H9 (cell line): Measurements from ENCODE around the gene MTG2. TPM values are rescaled to one million over a fixed set of nuclear protein-coding genes. Genes with fewer than 3 reads are reported as not detected.

ENCODE experiments used
- DNase-seq: peaks from one replicate; pipeline ENCODE4 v3.0.0-alpha.2; 2017
- H2AFZ ChIP-seq: one replicate; pipeline ENCODE4 v1.6.1; 2013; ENCODE audit warnings: mild to moderate bottlenecking, low read length, control low read depth, moderate library complexity
- H2AK5ac ChIP-seq: 2 replicates; pipeline ENCODE4 v1.6.1; 2013; ENCODE audit warnings: low read length, control low read depth, mixed read lengths; ENCODE audit not compliant: insufficient read length
- H2BK120ac ChIP-seq: one replicate; pipeline ENCODE4 v1.6.1; 2013; ENCODE audit warnings: low read depth, mild to moderate bottlenecking, low read length, control low read depth, inconsistent platforms; ENCODE audit not compliant: poor library complexity, severe bottlenecking
- H2BK12ac ChIP-seq: 2 replicates; pipeline ENCODE4 v1.6.1; 2013; ENCODE audit warnings: low read length, control low read depth, mixed read lengths, low read depth; ENCODE audit not compliant: insufficient read length
- H2BK15ac ChIP-seq: 2 replicates; pipeline ENCODE4 v1.6.1; 2013; ENCODE audit warnings: low read depth, low read length, control low read depth
- H2BK20ac ChIP-seq: one replicate; pipeline ENCODE4 v1.6.1; 2013; ENCODE audit warnings: low read depth, mild to moderate bottlenecking, low read length, control low read depth, inconsistent platforms; ENCODE audit not compliant: poor library complexity, severe bottlenecking
- H2BK5ac ChIP-seq: 2 replicates; pipeline ENCODE4 v1.6.1; 2013; ENCODE audit warnings: low read length, control low read depth, mixed read lengths; ENCODE audit not compliant: insufficient read length
- H3K14ac ChIP-seq: 2 replicates; pipeline ENCODE4 v1.6.1; 2013; ENCODE audit warnings: low read length, control low read depth; ENCODE audit not compliant: insufficient read depth
- H3K18ac ChIP-seq: 2 replicates; pipeline ENCODE4 v1.6.1; 2013; ENCODE audit warnings: low read depth, mild to moderate bottlenecking, mixed read lengths, low read length, control low read depth; ENCODE audit not compliant: insufficient read length
- H3K23ac ChIP-seq: 2 replicates; pipeline ENCODE4 v1.6.1; 2013; ENCODE audit warnings: low read length, control low read depth, mixed read lengths, low read depth; ENCODE audit not compliant: insufficient read length
- H3K23me2 ChIP-seq: 2 replicates; pipeline ENCODE4 v1.6.1; 2013; ENCODE audit warnings: low read depth, mild to moderate bottlenecking, mixed read lengths, low read length, control low read depth; ENCODE audit not compliant: insufficient read length, poor library complexity, severe bottlenecking
- H3K27ac ChIP-seq: 2 replicates; pipeline ENCODE4 v1.5.1; 2013; ENCODE audit warnings: low read length, control low read depth, mixed read lengths, low read depth; ENCODE audit not compliant: insufficient read length
- H3K27me3 ChIP-seq: 2 replicates; pipeline ENCODE4 v1.6.1; 2013; ENCODE audit warnings: low read length, control low read depth, inconsistent platforms; ENCODE audit not compliant: insufficient read depth
- H3K4ac ChIP-seq: 2 replicates; pipeline ENCODE4 v1.6.1; 2013; ENCODE audit warnings: low read depth, mild to moderate bottlenecking, control low read depth, inconsistent platforms, low read length, moderate library complexity
- H3K4me1 ChIP-seq: 2 replicates; pipeline ENCODE4 v1.6.1; 2013; ENCODE audit warnings: low read length, control low read depth, inconsistent platforms; ENCODE audit not compliant: insufficient read depth
- H3K4me2 ChIP-seq: 2 replicates; pipeline ENCODE4 v1.6.1; 2013; ENCODE audit warnings: low read length, control low read depth, mixed read lengths; ENCODE audit not compliant: insufficient read length, insufficient read depth
- H3K56ac ChIP-seq: 2 replicates; pipeline ENCODE4 v1.6.1; 2013; ENCODE audit warnings: low read depth, mild to moderate bottlenecking, mixed read lengths, low read length, control low read depth; ENCODE audit not compliant: insufficient read length
- H3K79me1 ChIP-seq: 2 replicates; pipeline ENCODE4 v1.6.1; 2013; ENCODE audit warnings: low read depth, mild to moderate bottlenecking, moderate library complexity, low read length, control low read depth, inconsistent platforms; ENCODE audit not compliant: insufficient read depth, poor library complexity, severe bottlenecking
- H3K79me2 ChIP-seq: 2 replicates; pipeline ENCODE4 v1.6.1; 2013; ENCODE audit warnings: low read length, control low read depth, inconsistent platforms; ENCODE audit not compliant: insufficient read depth
- H3K9ac ChIP-seq: 2 replicates; pipeline ENCODE4 v1.6.1; 2013; ENCODE audit warnings: low read length, control low read depth, mixed read lengths; ENCODE audit not compliant: insufficient read length; ENCODE audit errors: extremely low read depth
- H3K9me3 ChIP-seq: one replicate; pipeline ENCODE4 v1.6.1; 2013; ENCODE audit warnings: low read depth, low read length, inconsistent platforms; ENCODE audit not compliant: control insufficient read depth
- H3T11ph ChIP-seq: one replicate; pipeline ENCODE4 v1.6.1; 2013; ENCODE audit warnings: mild to moderate bottlenecking, low read length, control low read depth, inconsistent platforms
- H4K20me1 ChIP-seq: one replicate; pipeline ENCODE4 v1.6.1; 2013; ENCODE audit not compliant: control insufficient read depth, insufficient read length, insufficient read depth
- H4K5ac ChIP-seq: 2 replicates; pipeline ENCODE4 v1.6.1; 2013; ENCODE audit warnings: low read depth, mild to moderate bottlenecking, mixed read lengths, low read length, control low read depth; ENCODE audit not compliant: insufficient read length
- H4K8ac ChIP-seq: replicated peaks from 2 replicates; pipeline ENCODE4 v1.6.1; 2013; ENCODE audit warnings: low read length, control low read depth, mixed read lengths, low read depth; ENCODE audit not compliant: insufficient read length
- H4K91ac ChIP-seq: 2 replicates; pipeline ENCODE4 v1.6.1; 2013; ENCODE audit warnings: low read depth, mild to moderate bottlenecking, moderate library complexity, mixed read lengths, low read length, control low read depth; ENCODE audit not compliant: insufficient read length
- H3K27ac Mint-ChIP-seq, 3 experiments: 2 replicates in 2 of 3; 3 replicates in 1 of 3; pipeline ENCODE4 v1.8.0; 2020 to 2021; ENCODE audit warnings: mixed read lengths in 3 of 3, mild to moderate bottlenecking in 1 of 3, moderate library complexity in 1 of 3
- H3K27me3 Mint-ChIP-seq: 2 replicates; pipeline ENCODE4 v1.8.0; 2021; ENCODE audit warnings: low read depth, mild to moderate bottlenecking, moderate library complexity, mixed read lengths
- H3K36me3 Mint-ChIP-seq, 3 experiments: 2 replicates in 2 of 3; 3 replicates in 1 of 3; pipeline ENCODE4 v1.8.0; 2020 to 2021; ENCODE audit warnings: low read depth in 3 of 3, mixed read lengths in 3 of 3; ENCODE audit not compliant: insufficient read depth in 1 of 3
- H3K4me1 Mint-ChIP-seq, 2 experiments: 2 replicates each; pipeline ENCODE4 v1.8.0; 2020; ENCODE audit warnings: mixed read lengths in 2 of 2
- H3K4me3 Mint-ChIP-seq, 2 experiments: 2 replicates in 1 of 2; 3 replicates in 1 of 2; pipeline ENCODE4 v1.8.0; 2020 to 2021; ENCODE audit warnings: mild to moderate bottlenecking in 2 of 2, mixed read lengths in 2 of 2, moderate library complexity in 1 of 2
- H3K9me3 Mint-ChIP-seq, 2 experiments: 2 replicates in 1 of 2; 3 replicates in 1 of 2; pipeline ENCODE4 v1.8.0; 2020; ENCODE audit warnings: mild to moderate bottlenecking in 2 of 2, mixed read lengths in 2 of 2, moderate library complexity in 1 of 2
- WGBS: extraction: QIAGEN DNeasy Blood & Tissue Kit; methylation state at CpG from one replicate; pipeline ENCODE4 v1.1.7; 2013; ENCODE audit warnings: missing lambda C conversion rate, low lambda C conversion rate, mixed read lengths; ENCODE audit not compliant: insufficient read length; ENCODE audit errors: extremely low coverage; 5-methylcytosine and 5-hydroxymethylcytosine counted together
- total RNA-seq: library from RNA; stranded (reverse); gene quantifications from 2 replicates; pipeline ENCODE4 v1.2.1, GENCODE V29; 2021
- TF ChIP-seq, protein P1 (sequence below): fragments of 200-600 bp; sonication (generic); conservative IDR thresholded peaks from 3 replicates; pipeline ENCODE4 v1.8.0; 2021; ENCODE audit warnings: antibody characterized with exemption, mild to moderate bottlenecking

MTG2 gene
- total RNA-seq, 1 experiment from 2014 or later = 25.1 TPM

DNA sequence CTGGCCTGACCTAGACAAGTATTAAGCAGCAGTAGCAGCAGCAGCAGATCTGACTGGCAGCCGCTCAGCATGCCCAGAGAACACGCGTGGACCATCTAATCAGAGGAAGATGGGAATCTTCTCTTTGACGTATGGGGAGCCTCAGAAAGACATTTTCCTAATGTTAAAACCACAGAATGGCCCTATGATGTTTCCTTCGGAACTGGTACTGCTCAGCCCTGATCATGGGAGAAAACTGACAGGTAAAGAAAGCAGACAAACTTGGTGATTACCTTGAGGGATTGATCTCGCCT, 45.8 kb upstream of the MTG2 start:
- Histone ChIP-seq H3K4me1 (no peaks in the 10 kb centered on the region), H3K14ac (no peak overlapping the region), H2AK5ac (no peak overlapping the region), H3K79me2 (peaks cover 15% of the 10 kb centered on the region; the same call in 1 of the 2 replicates), H3K9me3 (no peaks in the 10 kb centered on the region), H2BK20ac (no peak overlapping the region), H2BK12ac (no peak overlapping the region), H2BK5ac (no peak overlapping the region), H3K9ac (no peak overlapping the region), H2BK15ac (no peak overlapping the region), H3K18ac (no peak overlapping the region), H4K5ac (no peak overlapping the region), H3K27ac (no peak overlapping the region), H3K23me2 (peaks cover 3% of the 10 kb centered on the region), H2BK120ac (no peak overlapping the region), H4K91ac (no peak overlapping the region), H2AFZ (no peak overlapping the region), H3K23ac (no peak overlapping the region), H3K27me3 (no peaks in the 10 kb centered on the region), H3K79me1 (no peaks in the 10 kb centered on the region), H3K4ac (no peak overlapping the region), H4K8ac (no peak overlapping the region), H3K4me2 (no peak overlapping the region), H4K20me1 (no peaks in the 10 kb centered on the region), H3T11ph (no peak overlapping the region), H3K56ac (no peak overlapping the region)
- H3K4me3 Mint-ChIP-seq = no peak overlapping the region; a peak in 1 of 5 replicates
- WGBS = no CpG with 5 or more reads among the region's 6 CpGs
- DNase-seq = no peak
- no peaks in the 10 kb centered on the region; the same call in 1 of the 2 replicates for H3K27me3 Mint-ChIP-seq
- no peaks in the 10 kb centered on the region for H3K9me3 Mint-ChIP-seq
- H3K4me1 Mint-ChIP-seq = peaks cover 11 to 12% of the 10 kb centered on the region in 2 experiments
- TF ChIP-seq, protein P1, sequence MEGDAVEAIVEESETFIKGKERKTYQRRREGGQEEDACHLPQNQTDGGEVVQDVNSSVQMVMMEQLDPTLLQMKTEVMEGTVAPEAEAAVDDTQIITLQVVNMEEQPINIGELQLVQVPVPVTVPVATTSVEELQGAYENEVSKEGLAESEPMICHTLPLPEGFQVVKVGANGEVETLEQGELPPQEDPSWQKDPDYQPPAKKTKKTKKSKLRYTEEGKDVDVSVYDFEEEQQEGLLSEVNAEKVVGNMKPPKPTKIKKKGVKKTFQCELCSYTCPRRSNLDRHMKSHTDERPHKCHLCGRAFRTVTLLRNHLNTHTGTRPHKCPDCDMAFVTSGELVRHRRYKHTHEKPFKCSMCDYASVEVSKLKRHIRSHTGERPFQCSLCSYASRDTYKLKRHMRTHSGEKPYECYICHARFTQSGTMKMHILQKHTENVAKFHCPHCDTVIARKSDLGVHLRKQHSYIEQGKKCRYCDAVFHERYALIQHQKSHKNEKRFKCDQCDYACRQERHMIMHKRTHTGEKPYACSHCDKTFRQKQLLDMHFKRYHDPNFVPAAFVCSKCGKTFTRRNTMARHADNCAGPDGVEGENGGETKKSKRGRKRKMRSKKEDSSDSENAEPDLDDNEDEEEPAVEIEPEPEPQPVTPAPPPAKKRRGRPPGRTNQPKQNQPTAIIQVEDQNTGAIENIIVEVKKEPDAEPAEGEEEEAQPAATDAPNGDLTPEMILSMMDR = peak; percentile 19; the same call in 1 of the 3 replicates
- H3K36me3 Mint-ChIP-seq = peaks cover 47 to 99% (median 83%) of the 10 kb centered on the region in 3 experiments; a peak in 6 of 7 replicates
- H3K27ac Mint-ChIP-seq = peak overlapping the region in 2 of 3 experiments; percentile 21 to 84; a peak in 1 of 7 replicates
